ENCODE data around the gene SNHG17.
"Not testable (repeated sequence)": the region's sequence is repeated elsewhere in the genome, so short reads cannot be mapped to it uniquely, and the experiment has no call there.

SNHG17 gene

GRCh38 chr20:38420388-38421085 is 14.6 kb downstream of the SNHG17 start:
- no peak overlapping the region for H3K4me3 ChIP-seq (ENCODE audit: low read length)
- DNase-seq (ENCODE audit: low read depth), result no peak
- TF ChIP-seq CTCF (IDR thresholded peaks at IDR 0.05; ENCODE audit: insufficient read depth, low read depth, low read length, missing control alignments), result no peak

- no peak overlapping the region for H3K4me3 ChIP-seq (ENCODE audit: low read length)
- TF ChIP-seq CTCF (IDR thresholded peaks at IDR 0.05; ENCODE audit: insufficient read depth, low read depth, low read length, missing control alignments), result no peak
- no peak for DNase-seq (ENCODE audit: low read depth)
Measured at GRCh38 chr20:38418509-38419204, 16.5 kb downstream of the SNHG17 start.

GRCh38 chr20:38414769-38415450 is 20.2 kb downstream of the SNHG17 start:
- TF ChIP-seq CTCF (IDR thresholded peaks at IDR 0.05; ENCODE audit: insufficient read depth, low read depth, low read length, missing control alignments), result no peak
- DNase-seq (ENCODE audit: low read depth), result no peak
- H3K4me3 ChIP-seq (ENCODE audit: low read length), result no peak overlapping the region

GRCh38 chr20:38412877-38413577 is 22.1 kb downstream of the SNHG17 start:
- no peak overlapping the region for H3K4me3 ChIP-seq (ENCODE audit: low read length)
- no peak for TF ChIP-seq CTCF (IDR thresholded peaks at IDR 0.05; ENCODE audit: insufficient read depth, low read depth, low read length, missing control alignments)
- DNase-seq (ENCODE audit: low read depth), result no peak

- not testable (repeated sequence) for DNase-seq (ENCODE audit: low read depth); H3K4me3 ChIP-seq (ENCODE audit: low read length)
Measured at GRCh38 chr20:38407822-38408221, 27.3 kb downstream of the SNHG17 start.

- H3K4me3 ChIP-seq (ENCODE audit: low read length), result no peak overlapping the region
- DNase-seq (ENCODE audit: low read depth), result no peak
- TF ChIP-seq CTCF (IDR thresholded peaks at IDR 0.05; ENCODE audit: insufficient read depth, low read depth, low read length, missing control alignments), result no peak
Measured at GRCh38 chr20:38407321-38407720, 27.8 kb downstream of the SNHG17 start.

GRCh38 chr20:38406476-38406875 is 28.7 kb downstream of the SNHG17 start:
- no peak for TF ChIP-seq CTCF (IDR thresholded peaks at IDR 0.05; ENCODE audit: insufficient read depth, low read depth, low read length, missing control alignments)
- no peak for DNase-seq (ENCODE audit: low read depth)
- no peak overlapping the region for H3K4me3 ChIP-seq (ENCODE audit: low read length)
